ENCODE measurements around the gene TIMP2.
"Not testable (repeated sequence)": the region's sequence is repeated elsewhere in the genome, so short reads cannot be mapped to it uniquely, and the experiment has no call there.

The TIMP2 gene

GRCh38 chr17:78956254-78956653 is 31.1 kb upstream of the TIMP2 start:
- DNase-seq (ENCODE audit: low read depth in 2 of 2): no peak

DNA sequence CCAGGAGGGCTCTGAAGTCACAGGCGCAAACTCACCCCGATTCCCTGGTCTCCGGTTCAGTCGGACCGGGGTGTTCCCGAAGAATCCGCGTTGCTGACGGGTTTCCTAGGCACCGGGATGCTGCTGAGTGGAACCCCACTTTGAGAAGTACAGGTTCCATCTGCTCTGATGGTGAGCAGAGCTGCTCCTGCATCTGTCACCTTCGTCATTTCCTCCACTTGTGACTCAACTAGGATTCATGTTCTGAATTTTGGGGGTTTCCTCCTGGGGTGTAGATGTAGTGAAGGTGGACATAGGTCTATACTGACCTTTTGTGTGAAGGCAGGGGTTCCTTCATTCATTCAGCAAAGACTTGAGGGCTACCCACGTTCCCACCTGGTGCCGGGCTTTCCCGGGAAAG is 29.5 kb upstream of the TIMP2 start:
- no peak for DNase-seq (ENCODE audit: low read depth in 2 of 2)

DNA sequence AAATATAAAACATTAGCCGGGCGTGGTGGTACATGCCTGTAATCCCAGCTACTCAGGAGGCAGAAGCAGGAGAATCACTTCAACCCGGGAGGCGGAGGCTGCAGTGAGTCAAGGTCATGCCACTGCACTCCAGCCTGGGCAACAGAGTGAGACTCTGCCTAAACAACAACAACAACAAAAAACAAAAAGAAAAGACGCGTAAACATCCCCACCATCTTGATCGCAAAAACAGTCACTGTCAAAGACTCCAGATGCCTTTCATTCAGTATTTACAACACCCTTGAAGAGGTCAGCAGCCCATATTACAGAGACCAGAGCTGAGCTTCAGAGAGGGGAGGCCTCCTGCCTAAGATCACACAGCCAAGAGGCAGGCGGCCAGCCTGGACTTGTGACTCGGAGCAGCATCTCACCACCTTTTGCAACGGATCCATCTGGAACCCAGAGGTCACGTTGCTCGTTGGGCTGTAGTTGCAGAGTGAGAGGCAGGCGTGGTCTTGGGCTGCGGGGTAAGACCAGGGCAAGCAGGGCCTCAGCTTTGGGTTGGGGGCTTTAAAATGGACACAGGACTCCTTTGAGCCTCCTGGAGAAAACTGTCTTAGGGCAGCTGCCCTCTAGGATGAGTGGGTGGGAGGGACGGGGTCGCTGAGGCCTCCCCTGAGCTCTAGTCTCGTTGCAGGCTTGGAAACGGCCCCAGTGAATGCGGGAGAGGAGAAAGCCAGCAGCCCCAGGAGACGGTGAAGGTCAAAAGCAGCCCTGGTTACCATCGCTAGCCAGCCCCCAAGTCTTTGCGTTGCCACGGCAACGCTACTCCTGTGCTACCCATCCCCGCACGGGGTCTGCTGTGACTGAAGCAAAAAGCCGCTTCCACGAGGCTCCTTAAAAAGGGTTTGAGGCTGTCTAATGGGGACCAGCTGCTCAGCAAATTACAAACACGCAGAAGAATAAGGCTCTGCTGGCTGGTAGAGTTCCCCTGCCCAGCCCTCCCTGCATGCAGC is 28.5 kb upstream of the TIMP2 start:
- DNase-seq (ENCODE audit: low read depth in 2 of 2): no peak

DNA sequence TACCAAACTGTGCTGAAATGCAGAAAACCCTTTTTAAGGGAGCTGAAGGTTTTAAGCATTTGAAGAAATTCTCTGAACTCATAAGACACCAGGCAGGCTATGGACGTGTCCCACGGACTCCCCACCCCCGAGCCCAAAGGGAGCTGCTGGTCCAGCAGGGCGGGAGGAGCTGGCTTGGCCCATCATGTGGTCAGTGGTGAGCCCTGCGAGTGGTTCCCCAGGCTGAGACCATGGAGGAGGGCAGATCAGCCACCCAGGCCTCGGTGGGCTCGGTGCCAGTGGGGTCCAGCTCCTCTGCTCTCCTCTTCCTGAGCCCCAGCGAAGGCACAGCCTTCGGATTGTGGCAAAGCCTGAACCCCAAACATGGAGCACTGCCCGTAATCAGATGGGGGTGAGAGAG is 27.5 kb upstream of the TIMP2 start:
- DNase-seq (ENCODE audit: low read depth in 2 of 2): no peak

DNA sequence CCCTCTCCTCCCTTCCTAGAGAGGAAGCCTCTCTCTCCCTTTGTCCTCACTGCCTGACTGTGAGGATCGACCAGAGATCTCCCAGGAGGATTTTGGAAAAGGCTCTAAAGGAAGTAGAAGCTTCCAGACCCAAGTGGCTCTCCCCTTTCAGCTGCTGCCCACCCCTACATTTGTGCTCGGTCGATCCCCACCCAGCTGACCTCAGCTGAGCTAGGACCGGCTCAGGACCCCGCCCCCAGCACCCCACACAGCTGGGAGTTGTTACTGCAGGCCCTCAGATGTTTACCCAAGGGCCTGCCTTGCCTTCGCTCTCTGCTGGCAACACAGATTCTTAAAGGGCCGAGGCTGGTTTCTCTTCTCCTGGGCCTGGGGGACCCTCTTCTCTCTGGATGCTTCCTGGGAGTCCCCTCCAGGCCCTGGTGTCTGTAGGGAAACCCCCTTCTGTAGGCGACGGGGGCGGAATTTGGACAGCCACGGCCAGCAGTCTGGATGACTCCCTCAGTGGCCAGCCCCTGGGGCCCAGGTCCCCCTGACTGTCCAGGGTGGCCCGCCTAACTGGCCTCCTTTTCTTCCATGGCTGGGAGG is 26.9 kb upstream of the TIMP2 start:
- DNase-seq (ENCODE audit: low read depth in 2 of 2): no peak

DNA sequence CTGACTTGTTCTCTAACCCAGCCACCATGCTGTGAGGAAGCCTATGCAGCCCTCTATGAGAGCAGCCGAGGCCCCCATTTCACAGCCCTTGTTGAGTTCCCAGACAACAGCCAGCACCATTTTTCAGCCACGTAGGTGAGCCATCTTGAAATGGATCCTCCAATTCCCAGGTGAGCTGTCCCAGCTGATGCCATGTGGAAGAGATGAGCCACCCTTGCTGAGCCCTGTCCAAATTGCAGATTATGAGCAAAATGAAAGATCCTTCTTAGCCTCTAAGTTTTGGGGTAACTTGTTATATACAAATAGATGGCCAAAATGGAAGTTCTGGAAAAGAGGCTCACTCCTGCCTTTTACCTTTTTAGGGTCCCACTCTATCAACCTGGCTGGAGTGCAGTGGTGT is 25.7 kb upstream of the TIMP2 start:
- DNase-seq (ENCODE audit: low read depth in 2 of 2): no peak

- no peak for DNase-seq (ENCODE audit: low read depth in 2 of 2)
These were observed 22.3 kb upstream of the TIMP2 start for GRCh38 chr17:78947235-78948149.

- no peak for DNase-seq (ENCODE audit: low read depth in 2 of 2)
These were observed 21.4 kb upstream of the TIMP2 start for GRCh38 chr17:78946631-78947030.

DNA sequence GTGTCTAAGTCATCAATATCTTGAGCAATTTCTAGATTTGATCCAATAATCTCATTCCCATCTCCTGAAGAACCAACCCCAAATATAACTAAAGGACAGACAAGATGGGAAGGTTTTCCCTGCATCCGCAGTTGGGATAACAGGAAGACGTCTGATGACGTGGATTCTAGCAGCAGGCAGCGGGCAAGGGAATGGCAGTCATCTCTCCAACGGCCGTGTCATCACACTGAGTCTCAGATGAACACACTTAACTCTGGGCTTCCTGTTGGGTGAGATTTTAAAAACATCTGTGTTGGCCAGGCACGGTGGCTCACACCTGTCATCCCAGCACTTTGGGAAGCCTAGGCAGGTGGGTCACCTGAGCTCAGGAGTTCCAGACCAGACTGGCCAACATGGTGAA is 20.9 kb upstream of the TIMP2 start:
- no peak for DNase-seq (ENCODE audit: low read depth in 2 of 2)

GRCh38 chr17:78945455-78945854 is 20.3 kb upstream of the TIMP2 start:
- DNase-seq (ENCODE audit: low read depth in 2 of 2): not testable (repeated sequence)

DNA sequence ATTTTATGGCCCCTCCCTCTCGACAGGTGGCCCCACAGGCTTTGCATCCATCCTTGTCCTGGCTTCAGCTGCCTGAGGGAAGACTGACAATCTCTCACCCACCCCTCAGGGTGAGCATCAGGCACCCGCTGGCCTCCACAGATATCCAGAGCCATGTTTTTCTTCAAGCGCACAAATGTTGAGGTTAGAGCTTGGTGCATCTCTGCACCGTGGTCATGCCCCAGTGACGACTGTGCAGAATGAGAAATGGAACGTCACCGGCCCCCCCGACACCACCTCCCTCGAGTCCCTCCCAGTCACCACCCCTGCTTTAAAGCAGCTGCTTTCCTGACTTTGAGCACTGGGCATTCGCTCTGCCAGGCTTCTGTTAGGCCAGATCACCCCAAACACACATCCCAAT is 19.8 kb upstream of the TIMP2 start:
- no peak for DNase-seq (ENCODE audit: low read depth in 2 of 2)

GRCh38 chr17:78944026-78944425 is 18.8 kb upstream of the TIMP2 start:
- no peak for DNase-seq (ENCODE audit: low read depth in 2 of 2)

- DNase-seq (ENCODE audit: low read depth in 2 of 2): no peak
These were observed 15.5 kb upstream of the TIMP2 start for GRCh38 chr17:78940708-78941107.

- DNase-seq (ENCODE audit: low read depth in 2 of 2): no peak
These were observed 15.1 kb upstream of the TIMP2 start for GRCh38 chr17:78940258-78940657.

- no peak for DNase-seq (ENCODE audit: low read depth in 2 of 2)
These were observed 14.4 kb upstream of the TIMP2 start for GRCh38 chr17:78939615-78940014.

GRCh38 chr17:78937561-78937960 is 12.4 kb upstream of the TIMP2 start:
- no peak for DNase-seq (ENCODE audit: low read depth in 2 of 2)

GRCh38 chr17:78935419-78936323 is 10.5 kb upstream of the TIMP2 start:
- no peak for DNase-seq (ENCODE audit: low read depth in 2 of 2)

DNA sequence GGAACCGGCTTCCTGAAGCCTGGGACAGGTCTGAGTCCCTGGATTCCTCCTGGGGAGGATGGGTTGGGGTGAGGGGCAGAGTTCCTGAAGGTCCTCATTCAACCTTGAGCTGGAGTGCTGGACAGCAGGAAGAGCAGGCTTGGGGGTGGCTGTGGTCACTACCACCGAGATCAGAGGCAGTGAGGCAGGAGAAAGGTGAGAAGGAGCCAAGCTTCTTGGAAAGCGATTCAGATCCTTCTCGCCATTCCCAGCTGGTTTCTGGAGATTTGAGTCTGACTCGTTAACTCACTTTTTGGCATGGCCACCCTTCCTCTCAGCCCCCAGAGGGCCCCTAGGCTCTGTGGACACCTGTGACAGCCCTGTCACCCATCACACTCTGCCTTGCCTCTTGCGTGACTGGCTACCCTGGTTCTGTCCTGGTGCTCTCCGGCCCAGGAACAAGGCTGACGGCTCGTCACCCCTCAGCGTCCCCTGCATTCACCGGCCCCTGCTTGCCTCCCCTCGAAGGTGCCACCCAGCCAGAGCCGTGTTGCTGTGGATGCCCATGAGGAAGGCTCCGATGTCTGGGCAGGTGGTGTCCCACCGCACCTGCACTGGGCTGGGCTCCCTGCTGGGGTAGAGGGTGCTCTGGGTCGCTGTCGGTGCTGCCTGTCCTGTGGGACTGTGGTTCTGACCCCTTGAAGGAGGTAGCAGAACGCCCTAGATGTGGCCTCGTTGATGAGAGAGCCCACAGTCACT is 9.7 kb upstream of the TIMP2 start:
- DNase-seq (ENCODE audit: low read depth in 2 of 2): no peak

GRCh38 chr17:78933959-78934568 is 8.9 kb upstream of the TIMP2 start:
- no peak for DNase-seq (ENCODE audit: low read depth in 2 of 2)

All from stimulated activated CD8-positive, alpha-beta memory T cell treated with anti-CD3 and anti-CD28 coated beads, Interleukin-2, amount 100 ng/mL, for 48 hours (primary cell).